GM19372 (cell line): ENCODE measurements around the gene ZNF48.

ENCODE experiments used
- ATAC-seq: cut with Tn5 transposase; IDR thresholded peaks from one replicate; pipeline ENCODE4 v1.9.1; 2021; ENCODE audit warnings: mild to moderate bottlenecking, low read depth, moderate library complexity; ENCODE audit not compliant: unreplicated experiment

The ZNF48 gene

DNA sequence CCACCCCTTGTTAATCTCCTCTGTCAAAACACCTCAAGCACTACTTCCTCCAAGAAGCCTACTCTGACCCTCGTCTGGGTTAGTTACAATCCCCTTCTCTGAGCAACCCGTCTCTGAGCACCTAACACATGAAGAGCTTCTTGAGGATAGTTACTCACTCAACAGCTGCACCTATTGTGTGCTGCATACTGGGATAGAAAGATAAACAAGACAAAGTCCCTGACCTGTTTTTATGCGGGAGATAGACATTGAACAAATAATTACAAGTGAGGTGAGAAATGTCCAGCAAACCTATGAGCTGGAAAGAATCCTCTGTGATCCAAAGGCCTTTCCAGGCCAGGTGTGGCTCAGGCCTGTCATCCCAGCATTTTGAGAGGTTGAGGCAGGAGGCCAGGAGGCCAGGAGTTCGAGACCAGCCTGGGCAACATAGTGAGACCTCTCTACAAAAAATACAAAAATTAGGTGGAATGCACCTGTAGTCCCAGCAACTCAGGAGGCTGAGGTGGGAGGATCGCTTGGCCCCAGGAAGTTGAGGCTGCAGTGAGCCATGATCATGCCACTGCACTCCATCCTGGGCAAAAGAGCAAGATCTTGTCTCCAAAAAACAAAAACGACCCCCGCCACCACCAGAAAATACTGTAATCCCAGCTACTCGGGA, 6.7 kb downstream of the ZNF48 start:
- no peak for ATAC-seq

- ATAC-seq, result peak; percentile 22
Observed at GRCh38 chr16:30406795-30407101, 11.5 kb downstream of the ZNF48 start.

GRCh38 chr16:30407102-30407803, 12.0 kb downstream of the ZNF48 start, which contains the start of gene ZNF771:
Gene ZNF771, plus strand, starts transcription at chr16:30407606. Its CDS starts 448 bp downstream, at chr16:30408054.
- peak; percentile 76 for ATAC-seq

DNA sequence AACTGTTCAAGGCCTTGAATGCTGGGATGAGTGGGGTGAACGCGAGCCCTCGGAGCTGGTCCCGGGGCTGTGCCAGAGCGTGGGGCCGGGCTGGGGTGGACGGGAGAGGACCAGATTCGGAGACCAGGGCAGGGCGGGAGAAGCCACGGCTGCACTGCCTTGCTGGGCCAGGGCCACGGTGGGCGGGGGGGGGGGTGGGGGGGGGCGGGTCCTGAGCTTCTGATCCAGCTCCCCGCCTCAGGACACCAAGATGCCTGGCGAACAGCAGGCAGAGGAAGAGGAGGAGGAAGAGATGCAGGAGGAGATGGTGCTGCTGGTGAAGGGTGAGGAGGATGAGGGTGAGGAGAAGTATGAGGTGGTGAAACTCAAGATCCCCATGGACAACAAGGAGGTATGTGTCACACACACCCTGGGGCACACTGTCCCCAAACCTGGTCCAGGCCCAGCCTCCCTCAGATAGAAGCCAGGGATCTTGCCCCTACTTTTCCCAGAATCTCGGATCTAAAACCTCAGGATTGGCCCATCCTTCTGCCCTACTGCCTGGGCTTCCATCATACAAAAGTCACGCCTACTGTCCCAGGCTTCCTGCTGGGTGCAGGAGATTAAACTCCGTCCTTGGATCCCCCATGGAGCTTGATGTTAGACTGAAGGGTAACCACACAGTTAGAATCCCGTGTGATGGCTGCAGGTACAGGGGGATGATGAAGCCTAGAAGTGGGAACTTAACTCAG, 12.7 kb downstream of the ZNF48 start:
- ATAC-seq, result no peak

GRCh38 chr16:30409125-30410060, 14.2 kb downstream of the ZNF48 start:
- no peak for ATAC-seq

DNA sequence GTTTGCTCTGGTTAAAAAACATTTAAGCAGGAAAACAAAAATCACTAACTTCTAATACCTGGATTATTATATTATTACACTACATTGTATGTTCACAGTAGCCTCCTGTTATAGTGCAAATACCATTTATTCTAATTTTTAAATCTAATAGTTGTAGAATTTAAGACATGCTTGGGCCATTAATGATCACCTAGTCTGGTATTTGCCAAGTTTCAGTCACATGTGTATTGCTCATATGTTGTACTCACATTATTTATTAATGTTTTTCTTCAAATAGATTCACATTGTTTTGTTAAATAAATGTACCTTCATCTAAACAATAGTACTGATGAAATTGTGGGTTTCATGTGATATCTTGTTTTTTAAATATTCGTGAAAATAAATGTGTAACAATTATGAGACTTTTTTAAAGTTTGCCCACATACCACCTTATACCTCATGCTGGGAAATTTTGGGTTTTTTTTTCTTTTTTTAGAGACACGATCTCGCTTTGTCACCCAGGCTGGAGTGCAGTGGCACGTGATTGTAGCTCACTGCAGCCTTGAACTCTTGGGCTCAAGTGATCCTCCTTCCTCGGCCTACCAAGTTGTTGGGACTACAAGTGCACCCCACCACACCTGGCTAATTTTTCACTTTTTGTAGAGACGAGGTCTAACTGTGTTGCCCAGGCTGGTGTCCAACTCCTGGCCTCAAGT, 18.0 kb downstream of the ZNF48 start:
- no peak for ATAC-seq

GRCh38 chr16:30414159-30414558, 18.9 kb downstream of the ZNF48 start:
- ATAC-seq, result no peak

GRCh38 chr16:30416047-30416603, 20.9 kb downstream of the ZNF48 start:
- no peak for ATAC-seq

- ATAC-seq, result no peak
Observed at GRCh38 chr16:30416624-30417528, 21.7 kb downstream of the ZNF48 start.

DNA sequence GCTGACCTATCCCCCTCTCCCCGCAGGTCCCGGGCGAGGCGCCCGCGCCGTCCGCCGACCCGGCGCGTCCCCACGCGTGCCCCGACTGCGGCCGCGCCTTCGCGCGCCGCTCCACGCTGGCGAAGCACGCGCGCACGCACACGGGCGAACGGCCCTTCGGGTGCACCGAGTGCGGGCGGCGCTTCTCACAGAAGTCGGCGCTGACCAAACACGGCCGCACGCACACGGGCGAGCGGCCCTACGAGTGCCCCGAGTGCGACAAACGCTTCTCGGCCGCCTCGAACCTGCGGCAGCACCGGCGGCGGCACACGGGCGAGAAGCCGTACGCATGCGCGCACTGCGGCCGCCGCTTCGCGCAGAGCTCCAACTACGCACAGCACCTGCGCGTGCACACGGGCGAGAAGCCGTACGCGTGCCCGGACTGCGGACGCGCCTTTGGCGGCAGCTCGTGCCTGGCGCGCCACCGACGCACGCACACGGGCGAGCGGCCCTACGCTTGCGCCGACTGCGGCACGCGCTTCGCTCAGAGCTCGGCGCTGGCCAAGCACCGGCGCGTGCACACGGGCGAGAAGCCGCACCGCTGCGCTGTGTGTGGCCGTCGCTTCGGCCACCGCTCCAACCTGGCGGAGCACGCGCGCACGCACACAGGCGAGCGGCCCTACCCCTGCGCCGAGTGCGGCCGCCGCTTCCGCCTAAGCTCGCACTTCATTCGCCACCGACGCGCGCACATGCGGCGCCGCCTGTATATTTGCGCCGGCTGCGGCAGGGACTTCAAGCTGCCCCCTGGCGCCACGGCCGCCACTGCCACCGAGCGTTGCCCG, 22.5 kb downstream of the ZNF48 start:
- peak; percentile 86 for ATAC-seq

GRCh38 chr16:30418350-30419181, 23.3 kb downstream of the ZNF48 start:
- no peak for ATAC-seq

DNA sequence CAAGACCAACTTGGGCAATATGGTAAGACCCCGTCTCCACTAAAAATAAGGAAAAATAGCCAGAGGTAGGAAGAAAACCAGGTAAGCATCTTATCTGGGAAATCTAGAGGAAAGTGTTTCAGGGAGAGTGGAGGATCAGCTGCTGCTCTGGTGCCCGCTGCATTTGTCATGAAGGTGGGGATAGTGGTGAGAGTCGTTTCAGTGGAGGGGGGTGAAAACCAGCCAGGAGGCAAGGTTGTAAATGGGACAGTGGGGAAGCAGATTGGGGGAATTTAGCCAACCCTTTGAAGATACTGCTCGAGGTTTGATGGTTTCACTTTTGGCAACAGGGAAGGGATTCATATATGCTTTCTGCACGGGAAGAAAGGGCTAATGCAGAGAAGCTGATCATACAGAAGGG, 25.8 kb downstream of the ZNF48 start:
- ATAC-seq, result no peak

DNA sequence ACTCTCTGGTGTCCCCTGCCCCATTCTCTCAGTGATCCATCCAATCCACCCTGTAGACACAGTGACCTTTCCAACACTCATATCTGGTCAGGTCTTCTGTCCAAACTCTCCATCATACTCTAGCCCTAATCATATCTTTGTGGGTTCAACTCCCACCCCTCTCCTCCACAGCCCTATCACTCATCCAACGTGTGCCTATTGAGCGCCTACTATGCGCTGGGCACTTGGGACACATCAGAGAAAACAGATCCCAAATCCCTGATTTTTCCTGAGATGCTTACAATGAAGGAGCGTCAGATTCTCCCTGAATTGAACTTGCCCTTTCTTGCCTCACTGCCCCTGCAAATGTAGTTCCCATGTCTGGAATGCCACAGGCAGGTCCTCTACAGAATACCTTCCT, 32.8 kb downstream of the ZNF48 start:
- no peak for ATAC-seq

GRCh38 chr16:30429418-30429677, 34.1 kb downstream of the ZNF48 start:
- no peak for ATAC-seq

DNA sequence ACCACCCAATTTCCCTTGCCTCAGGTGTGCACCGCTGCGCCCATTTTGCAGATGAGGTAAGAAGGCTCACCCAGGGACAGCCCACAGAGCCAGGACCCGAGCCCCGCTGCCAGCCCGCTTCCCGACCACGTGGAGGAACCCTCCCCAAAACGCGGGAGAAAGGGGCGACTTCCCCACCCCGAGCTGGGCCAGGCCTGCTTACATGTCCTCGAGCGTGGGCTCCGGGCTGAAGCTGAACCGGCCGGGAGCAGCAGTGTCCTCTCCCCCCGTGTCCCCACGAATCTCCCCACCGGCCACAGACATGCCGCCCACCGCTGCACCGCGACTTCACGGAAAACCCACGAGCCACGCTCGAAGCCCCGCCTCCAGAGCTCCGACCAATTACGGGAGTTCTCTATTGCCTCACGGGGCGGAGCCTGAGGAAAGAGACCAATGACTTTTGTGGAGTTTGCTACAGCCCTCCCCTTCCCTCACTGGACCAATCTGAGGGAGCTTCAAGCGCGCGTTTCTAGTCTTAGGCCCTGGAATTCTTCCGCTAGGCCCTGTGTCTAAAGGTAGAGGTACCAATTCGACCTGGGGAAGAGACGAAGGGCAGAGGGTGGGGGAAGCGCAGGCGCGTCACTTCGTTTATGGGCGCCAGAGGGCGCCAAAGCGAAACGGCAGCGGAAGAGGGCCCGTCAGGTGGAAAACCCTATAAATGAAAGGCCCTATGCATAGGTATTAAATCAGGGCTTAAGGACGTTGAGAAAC, 34.6 kb downstream of the ZNF48 start, which contains the start of gene DCTPP1:
TSS of gene DCTPP1 (minus strand) at position 353 of the 750 bp plus-strand sequence. CDS start at position 303, 50 bp downstream.
- ATAC-seq, result peak; percentile 98

DNA sequence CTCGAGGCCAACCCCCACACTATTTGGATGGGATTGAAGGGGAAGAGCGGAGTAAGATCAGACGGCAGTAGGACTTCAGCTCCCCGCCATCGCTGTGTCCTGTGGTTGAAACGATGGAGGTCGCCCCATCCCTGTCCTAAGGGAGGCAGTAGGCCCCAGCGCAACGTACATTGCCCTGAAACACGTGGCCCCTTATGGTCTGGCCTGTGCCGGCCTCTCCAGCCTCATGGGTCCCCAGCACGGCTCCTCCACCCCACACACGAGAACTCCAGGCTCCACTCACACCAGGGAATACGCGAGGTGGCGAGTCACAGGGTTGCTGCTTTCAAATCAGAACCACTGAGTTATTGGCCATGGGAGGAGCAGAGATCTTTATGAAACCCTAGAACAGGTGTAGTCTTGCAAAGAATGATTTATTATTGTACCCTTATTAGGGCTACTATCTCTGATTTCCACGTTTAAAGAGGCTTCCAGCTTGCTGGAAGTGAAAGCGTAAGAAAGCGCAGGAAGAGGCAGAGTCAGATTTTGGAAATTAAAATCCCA, 35.3 kb downstream of the ZNF48 start:
- ATAC-seq, result peak; percentile 6
